ENCODE measurements around the gene TNS4. TPM values are rescaled to one million over a fixed set of nuclear protein-coding genes. Genes with fewer than 3 reads are reported as not detected.

Gene TNS4
- total and polyA plus RNA-seq, 12 donors, result 0.01 to 0.62 TPM; not detected in 10

DNA sequence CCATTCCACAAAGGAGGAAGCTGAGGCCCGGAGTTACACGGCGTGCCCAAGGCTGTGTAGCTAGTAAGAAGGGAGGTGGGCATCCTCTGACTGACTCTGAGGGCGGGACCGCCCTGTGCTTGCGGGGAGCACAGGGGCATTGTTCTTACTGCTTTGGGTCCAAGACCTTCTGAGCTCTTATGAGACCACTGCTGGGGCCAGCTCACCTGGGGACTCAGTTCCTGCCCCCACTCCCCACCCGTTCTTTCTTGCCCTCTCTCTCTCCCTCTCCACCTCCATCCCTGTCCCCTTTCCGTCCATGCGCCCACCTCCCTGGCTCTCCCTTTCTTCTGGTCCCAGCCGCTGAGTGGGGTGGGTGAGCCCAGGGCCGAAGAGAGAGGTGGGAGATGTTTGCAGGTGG, 44.2 kb upstream of the TNS4 start:
- Histone ChIP-seq H3K4me3 (no peak overlapping the region), H3K9me3 (no peaks in the 10 kb centered on the region), H3K27ac (no peak overlapping the region), H3K4me1 (peaks cover 30 to 67% (median 54%) of the 10 kb centered on the region in 9 donors), H3K27me3 (no peaks in the 10 kb centered on the region), H3K36me3 (no peaks in the 10 kb centered on the region)
- no peak for TF ChIP-seq CTCF (IDR thresholded peaks at IDR 0.05)
- 95 to 96% methylated on average over 11 of the region's 11 CpGs for WGBS, 2 donors
- DNase-seq, result no peak
- no peak for ATAC-seq
- intact Hi-C loops (cut with DNase I), result no loop called here

DNA sequence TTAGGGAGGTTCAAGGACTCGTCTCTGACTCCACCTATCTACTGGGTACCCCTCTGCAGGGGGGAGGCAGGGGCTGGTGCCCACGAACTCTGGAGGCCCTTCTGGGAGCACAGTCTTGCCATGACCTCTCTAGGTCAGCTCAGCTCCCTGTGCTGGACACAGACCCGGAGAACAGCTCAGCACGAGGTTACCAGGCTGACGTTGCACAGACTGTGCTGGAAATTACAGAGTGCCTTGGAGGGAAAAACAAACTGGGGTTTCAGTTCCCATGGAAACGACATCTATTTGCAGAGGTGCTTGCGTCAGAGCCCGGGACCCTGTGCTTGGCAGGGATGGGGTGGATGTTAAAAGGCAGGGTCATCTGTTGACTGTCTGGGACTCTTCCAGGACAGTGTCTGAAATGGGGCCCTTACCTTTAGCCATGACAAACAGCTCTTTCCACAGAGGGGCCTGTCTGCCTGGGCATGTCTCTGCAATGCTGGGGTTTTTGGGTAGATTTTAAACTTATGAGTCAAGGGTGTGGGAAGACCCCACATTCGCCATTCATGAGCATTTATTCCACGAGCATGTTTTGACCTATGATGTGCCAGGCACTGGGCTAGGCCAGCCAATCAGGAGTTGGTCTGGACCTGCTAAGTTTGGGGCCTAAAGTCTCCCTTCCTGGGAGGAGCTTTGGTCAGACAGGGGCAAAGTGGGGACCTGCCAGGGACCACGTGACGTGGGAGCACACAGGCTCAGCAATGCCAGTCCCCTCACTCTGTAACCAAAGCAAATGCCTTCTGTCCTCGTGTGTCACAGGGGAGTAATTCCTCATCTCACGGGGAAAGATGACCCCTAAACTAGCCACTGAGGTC, 41.4 kb upstream of the TNS4 start:
- no peaks in the 10 kb centered on the region for H3K27me3 ChIP-seq
- WGBS, 2 donors, result 38 to 52% methylated on average over 14 of the region's 14 CpGs
- no peak overlapping the region for H3K4me3 ChIP-seq
- TF ChIP-seq CTCF (IDR thresholded peaks at IDR 0.05), result no peak
- DNase-seq, result peak; percentile 75 to 91
- no peaks in the 10 kb centered on the region for H3K36me3 ChIP-seq
- no peaks in the 10 kb centered on the region for H3K9me3 ChIP-seq
- H3K4me1 ChIP-seq, result peaks cover 40 to 74% (median 63%) of the 10 kb centered on the region in 9 donors
- intact Hi-C loops (cut with DNase I), result no loop called here
- peak overlapping the region; percentile 84 to 97 (median 94) for H3K27ac ChIP-seq
- peak; percentile 77 to 93 (median 88) for ATAC-seq

DNA sequence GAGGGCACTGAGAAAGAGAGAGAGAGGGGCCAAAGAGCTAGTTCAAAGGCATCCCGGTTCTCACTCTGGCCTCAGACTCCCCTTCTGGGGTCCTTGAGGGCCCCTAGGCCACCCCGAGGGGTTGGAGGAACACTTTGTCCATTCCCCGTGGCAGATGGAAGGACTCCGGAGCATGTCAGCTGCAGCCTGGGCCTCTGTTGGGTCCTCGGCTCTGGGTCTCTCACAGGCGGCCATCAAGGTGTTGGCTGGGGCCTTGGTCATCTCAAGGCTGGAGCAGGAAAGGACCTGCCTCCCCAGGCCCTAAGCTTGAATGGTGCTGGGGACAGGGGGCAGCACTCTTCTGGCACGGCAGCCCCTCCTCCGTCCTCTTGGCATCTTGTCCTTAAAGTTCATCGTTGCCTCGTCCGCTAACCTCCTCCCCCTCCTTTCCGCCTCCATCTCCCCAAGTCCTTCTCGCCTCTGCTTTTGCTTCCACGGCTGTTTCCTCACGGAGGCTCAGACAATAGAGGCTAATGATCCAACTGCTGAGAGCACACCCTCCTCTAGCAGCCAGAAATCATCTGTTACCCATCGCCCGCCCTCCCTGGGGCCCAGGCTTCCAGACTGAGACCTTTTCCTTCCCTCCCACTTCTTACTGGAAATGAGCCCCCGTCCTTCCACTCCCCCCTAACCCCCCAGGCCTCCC, 40.6 kb upstream of the TNS4 start:
- TF ChIP-seq CTCF (IDR thresholded peaks at IDR 0.05), result peak in 2 of 9 donors; percentile 21
- no peaks in the 10 kb centered on the region for H3K36me3 ChIP-seq
- peak; percentile 74 to 85 for DNase-seq
- peak; percentile 60 to 85 (median 76) for ATAC-seq
- H3K27ac ChIP-seq, result peak overlapping the region; percentile 84 to 97 (median 94)
- H3K27me3 ChIP-seq, result no peaks in the 10 kb centered on the region
- peaks cover 41 to 74% (median 71%) of the 10 kb centered on the region in 9 donors for H3K4me1 ChIP-seq
- H3K9me3 ChIP-seq, result no peaks in the 10 kb centered on the region
- intact Hi-C loops (cut with DNase I), result no loop called here
- H3K4me3 ChIP-seq, result no peak overlapping the region
- 46 to 56% methylated on average over 18 of the region's 18 CpGs for WGBS, 2 donors

DNA sequence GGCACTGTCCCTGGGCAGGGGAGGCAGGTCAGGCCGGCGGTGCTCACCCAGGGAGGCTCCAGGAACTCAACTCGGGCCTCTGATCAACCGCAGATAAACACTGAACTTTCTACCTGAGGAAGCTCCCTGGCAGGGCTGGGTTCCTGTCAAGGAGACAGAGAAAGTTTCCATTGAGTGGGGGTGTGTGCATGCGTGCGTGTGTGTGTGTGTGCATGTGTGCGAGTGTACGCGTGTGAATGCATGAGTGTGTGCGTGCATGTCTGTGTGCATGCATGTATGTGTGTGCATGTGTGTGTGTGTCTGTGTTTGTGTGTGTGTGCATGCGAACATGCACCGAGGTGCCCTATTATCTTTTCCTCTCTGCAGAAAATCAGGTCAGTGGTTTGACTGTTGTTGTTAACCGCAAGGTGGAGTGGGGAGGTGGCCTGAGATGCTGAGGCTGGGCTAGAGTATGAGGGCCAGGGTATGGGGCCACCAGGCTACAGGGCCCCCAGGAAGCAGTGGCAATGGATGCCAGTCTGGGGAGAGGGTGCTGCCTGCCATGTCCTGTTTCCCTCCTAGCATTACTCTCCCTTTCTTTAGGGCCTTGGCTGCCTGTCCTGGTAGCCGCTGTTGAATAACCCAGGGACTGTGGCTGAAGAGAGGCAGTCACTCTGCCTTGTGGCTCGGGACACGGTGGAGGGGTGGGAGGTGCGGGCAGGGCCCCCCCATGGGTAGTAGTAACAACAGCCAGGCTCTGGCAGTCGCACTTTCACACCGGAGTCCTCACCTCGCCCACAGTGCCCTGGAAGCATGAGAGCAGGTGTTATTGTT, 39.8 kb upstream of the TNS4 start:
- H3K27me3 ChIP-seq, result no peaks in the 10 kb centered on the region
- intact Hi-C loops (cut with DNase I), result no loop called here
- TF ChIP-seq CTCF (IDR thresholded peaks at IDR 0.05), result no peak

More for the DNA sequence above, 39.8 kb upstream of the TNS4 start:
- H3K4me1 ChIP-seq, result peaks cover 46 to 81% (median 78%) of the 10 kb centered on the region in 9 donors
- no peaks in the 10 kb centered on the region for H3K9me3 ChIP-seq
- 74 to 81% methylated on average over 20 of the region's 20 CpGs for WGBS, 2 donors
- peak overlapping the region; percentile 84 to 97 (median 94) for H3K27ac ChIP-seq
- ATAC-seq (no peak), DNase-seq (no peak)
- H3K36me3 ChIP-seq, result no peaks in the 10 kb centered on the region
- H3K4me3 ChIP-seq, result no peak overlapping the region
